H1 (cell line): ENCODE results near the gene SEH1L. TPM values are rescaled to one million over a fixed set of nuclear protein-coding genes. Genes with fewer than 3 reads are reported as not detected.

Source experiments
- CTCF ChIA-PET: fragments of 300-600 bp; sonication (Branson Sonifier 250); formaldehyde crosslinking; loops from one replicate; lab custom pipeline; 2021; ENCODE audit not compliant: partially characterized antibody; lab: Charles Lee
- POLR2A ChIA-PET: fragments of 300-600 bp; sonication (Branson Sonifier 250); formaldehyde crosslinking; loops from one replicate; lab custom pipeline; 2021; ENCODE audit warnings: inconsistent platforms; ENCODE audit not compliant: partially characterized antibody; lab: Charles Lee
- DNase-seq, 2 experiments: peaks; one replicate each; pipeline versions ENCODE4 v3.0.0 to v3.0.0-alpha.2; 2010 to 2022; ENCODE audit warnings: low spot score in 2 of 2, low read depth in 1 of 2, mixed read lengths in 1 of 2
- FAIRE-seq: peaks from 2 replicates; lab custom pipeline; 2011; peaks lifted over from hg19 to GRCh38; lab: Jason Lieb, UNC
- H2AFZ ChIP-seq: 2 replicates; pipeline ENCODE4 v1.8.1; 2012; ENCODE audit warnings: low read length, inconsistent platforms
- H2AK5ac ChIP-seq: 2 replicates; pipeline ENCODE4 v1.6.1; 2013; ENCODE audit warnings: low read depth, low read length
- H2BK120ac ChIP-seq: replicated peaks from 2 replicates; pipeline ENCODE3; 2013; ENCODE audit warnings: low read depth, low read length, inconsistent platforms
- H2BK12ac ChIP-seq: 2 replicates; pipeline ENCODE4 v1.6.1; 2013; ENCODE audit warnings: low read depth, low read length
- H2BK15ac ChIP-seq: 2 replicates; pipeline ENCODE4 v1.6.1; 2013; ENCODE audit warnings: low read length
- H2BK20ac ChIP-seq: 2 replicates; pipeline ENCODE4 v1.6.1; 2013; ENCODE audit warnings: low read length
- H2BK5ac ChIP-seq: 2 replicates; pipeline ENCODE4 v1.6.1; 2013; ENCODE audit warnings: low read depth, low read length
- H3K14ac ChIP-seq: 2 replicates; pipeline ENCODE4 v1.6.1; 2013; ENCODE audit warnings: inconsistent platforms; ENCODE audit not compliant: insufficient read length
- H3K18ac ChIP-seq: 2 replicates; pipeline ENCODE4 v1.6.1; 2013; ENCODE audit warnings: low read length; ENCODE audit errors: extremely low read depth
- H3K23ac ChIP-seq: 2 replicates; pipeline ENCODE4 v1.6.1; 2013; ENCODE audit warnings: inconsistent platforms; ENCODE audit not compliant: insufficient read length
- H3K23me2 ChIP-seq: 2 replicates; pipeline ENCODE4 v1.6.1; 2013; ENCODE audit warnings: low read depth, low read length
- H3K27ac ChIP-seq: 2 replicates; pipeline ENCODE4 v1.6.1; 2011; ENCODE audit warnings: low read depth, low read length, inconsistent platforms
- H3K27me3 ChIP-seq, 4 experiments: replicated peaks in 1 of 4; 1 replicate in 1 of 4; 2 replicates in 3 of 4; pipeline versions ENCODE4 v1.6.1 to v1.8.1; 2011 to 2013; ENCODE audit warnings: low read length in 3 of 4, mild to moderate bottlenecking in 3 of 4, inconsistent platforms in 2 of 4, mixed read lengths in 2 of 4, moderate library complexity in 1 of 4; ENCODE audit not compliant: control insufficient read depth in 3 of 4, insufficient read depth in 3 of 4; ENCODE audit errors: extremely low read depth in 1 of 4
- H3K36me3 ChIP-seq, 4 experiments: 2 replicates each; pipeline versions ENCODE4 v1.6.1 to v1.8.1; 2011 to 2013; ENCODE audit warnings: mild to moderate bottlenecking in 4 of 4, low read length in 3 of 4, moderate library complexity in 2 of 4, control low read depth in 1 of 4, inconsistent platforms in 1 of 4; ENCODE audit not compliant: insufficient read depth in 4 of 4, control insufficient read depth in 2 of 4
- H3K4ac ChIP-seq: replicated peaks from 2 replicates; pipeline ENCODE3; 2013; ENCODE audit warnings: low read length, low read depth, mixed read lengths, inconsistent platforms; ENCODE audit not compliant: insufficient read length
- H3K4me1 ChIP-seq, 4 experiments: replicated peaks in 1 of 4; 1 replicate in 1 of 4; 2 replicates in 3 of 4; pipeline versions ENCODE4 v1.6.1 to v1.8.1; 2011 to 2013; ENCODE audit warnings: low read length in 3 of 4, inconsistent platforms in 2 of 4, mixed read lengths in 1 of 4; ENCODE audit not compliant: insufficient read depth in 4 of 4, control insufficient read depth in 3 of 4
- H3K4me2 ChIP-seq, 2 experiments: 2 replicates each; pipeline versions ENCODE4 v1.6.1 to v1.8.1; 2011 to 2013; ENCODE audit warnings: low read depth in 2 of 2, low read length in 2 of 2, control low read depth in 1 of 2, inconsistent platforms in 1 of 2, mild to moderate bottlenecking in 1 of 2; ENCODE audit not compliant: insufficient read depth in 1 of 2
- H3K4me3 ChIP-seq, 4 experiments: fragments of 200-600, 300-600 bp in 1 of 4; sonication (generic), shearing (Covaris generic), sonication (Bioruptor Twin) in 1 of 4; 2 replicates each; pipeline versions ENCODE4 v1.5.1 to v1.8.1; 2011 to 2016; ENCODE audit warnings: low read length in 4 of 4, low read depth in 3 of 4, control low read depth in 2 of 4, inconsistent platforms in 2 of 4, mild to moderate bottlenecking in 2 of 4, mixed read lengths in 1 of 4, moderate library complexity in 1 of 4; ENCODE audit not compliant: insufficient read depth in 2 of 4; ENCODE audit errors: extremely low read depth in 1 of 4
- H3K56ac ChIP-seq: replicated peaks from 2 replicates; pipeline ENCODE3; 2013; ENCODE audit warnings: low read depth, mild to moderate bottlenecking, mixed read lengths, low read length, inconsistent platforms; ENCODE audit not compliant: insufficient read length
- H3K79me1 ChIP-seq: 2 replicates; pipeline ENCODE4 v1.6.1; 2013; ENCODE audit warnings: low read depth, low read length, control low read depth
- H3K79me2 ChIP-seq, 2 experiments: 2 replicates each; pipeline versions ENCODE4 v1.6.1 to v1.8.1; 2012 to 2013; ENCODE audit warnings: low read length in 2 of 2, mild to moderate bottlenecking in 2 of 2, inconsistent platforms in 1 of 2; ENCODE audit not compliant: insufficient read depth in 2 of 2, control insufficient read depth in 1 of 2
- H3K9ac ChIP-seq, 4 experiments: replicated peaks in 1 of 4; 1 replicate in 1 of 4; 2 replicates in 3 of 4; pipeline versions ENCODE4 v1.6.1 to v1.8.1; 2011 to 2013; ENCODE audit warnings: low read depth in 3 of 4, low read length in 3 of 4, control low read depth in 2 of 4, mild to moderate bottlenecking in 2 of 4, moderate library complexity in 2 of 4, inconsistent platforms in 1 of 4; ENCODE audit errors: extremely low read depth in 1 of 4
- H3K9me3 ChIP-seq, 2 experiments: 2 replicates each; pipeline versions ENCODE4 v1.6.1 to v1.8.1; 2012 to 2013; ENCODE audit warnings: mild to moderate bottlenecking in 2 of 2, moderate library complexity in 2 of 2, control low read depth in 1 of 2, inconsistent platforms in 1 of 2, low read depth in 1 of 2, low read length in 1 of 2, mixed read lengths in 1 of 2; ENCODE audit not compliant: insufficient read depth in 2 of 2
- H4K20me1 ChIP-seq, 2 experiments: replicated peaks in 1 of 2; 2 replicates each; pipeline versions ENCODE3 to v1.8.1; 2011 to 2013; ENCODE audit warnings: inconsistent platforms in 2 of 2, low read length in 2 of 2, mild to moderate bottlenecking in 1 of 2; ENCODE audit not compliant: insufficient read depth in 2 of 2, control insufficient read depth in 1 of 2
- H4K5ac ChIP-seq: 2 replicates; pipeline ENCODE4 v1.6.1; 2013; ENCODE audit warnings: low read length, low read depth, mixed read lengths, inconsistent platforms; ENCODE audit not compliant: insufficient read length
- H4K8ac ChIP-seq: 2 replicates; pipeline ENCODE4 v1.8.0; 2013; ENCODE audit warnings: mild to moderate bottlenecking, moderate library complexity, low read length, inconsistent platforms; ENCODE audit not compliant: insufficient read depth; ENCODE audit errors: extremely low read depth
- H4K91ac ChIP-seq: replicated peaks from 2 replicates; pipeline ENCODE3; 2013; ENCODE audit warnings: low read length, mixed read lengths, inconsistent platforms; ENCODE audit not compliant: insufficient read length
- TAF7 ChIP-seq: optimal IDR thresholded peaks from 2 replicates; pipeline ENCODE3; 2011; ENCODE audit warnings: low read depth, mild to moderate bottlenecking, inconsistent platforms, low read length, moderate library complexity, borderline replicate concordance
- WGBS, 2 experiments: shearing (Covaris generic) in 1 of 2; methylation state at CpG; one replicate each; pipeline versions ENCODE4 v1.1.6 to v1.1.7; 2013 to 2015; ENCODE audit warnings: low lambda C conversion rate in 2 of 2, mixed read lengths in 2 of 2, inconsistent platforms in 1 of 2, low coverage in 1 of 2, missing lambda C conversion rate in 1 of 2; ENCODE audit not compliant: insufficient replicate concordance in 2 of 2, insufficient coverage in 1 of 2, insufficient read length in 1 of 2; ENCODE audit errors: extremely low coverage in 1 of 2, missing lambda C conversion rate in 1 of 2; 5-methylcytosine and 5-hydroxymethylcytosine counted together
- polyA plus RNA-seq, 7 experiments: library from polyadenylated mRNA; depleted of rRNA in 3 of 7; stranded (reverse) in 5 of 7; unstranded in 2 of 7; fragments of >200 nt in 5 of 7; fragments of 200-250 nt in 2 of 7; gene quantifications; 1 replicate in 5 of 7; 2 replicates in 1 of 7; 4 replicates in 1 of 7; pipeline versions ENCODE4 v1.2.1 to v1.2.3, GENCODE V29; 2011 to 2013; ENCODE audit warnings: missing spikeins in 2 of 7, mixed read lengths in 2 of 7
- total RNA-seq: library from RNA; stranded (reverse); fragmentation: NEBNext Ultra II Directional; extraction: Animal tissue kit (Norgen Biotek cat#: 25700); gene quantifications from 2 replicates; pipeline ENCODE4 v1.2.1, GENCODE V29; 2021

The SEH1L gene
- total and polyA plus RNA-seq, 2 of the 8 experiments (the other 6 are each of a cell fraction or from before 2014, with no cell fraction given), result 41.7 to 96.7 TPM

- H3K27me3 ChIP-seq, result peaks cover 0 to 18% (median 6%) of the 10 kb centered on the region in 4 experiments; a peak in 4 of 7 replicates
- 94% methylated on average over 4 of the region's 4 CpGs; no CpG with 5 or more reads in 1 of the 2 experiments for WGBS, 2 experiments
- no peak overlapping the region for H3K14ac ChIP-seq
- H3K79me2 ChIP-seq, result no peaks in the 10 kb centered on the region
- H2BK12ac ChIP-seq, result no peak overlapping the region
- H4K8ac ChIP-seq, result no peak overlapping the region
- no peak overlapping the region for H3K4me3 ChIP-seq
- no peak overlapping the region for H3K27ac ChIP-seq
- H2AFZ ChIP-seq, result peak overlapping the region; percentile 40; the same call in 1 of the 2 replicates
- H2BK5ac ChIP-seq, result no peak overlapping the region
- CTCF ChIA-PET, result interaction anchor here (1.3 to 1.8 kb wide), 4 partner anchors 15 to 25 kb away, joined by 3 to 6 read pairs (median 4); no protein-coding TSS in a partner anchor
- POLR2A ChIA-PET, result no interaction called here
- H4K91ac ChIP-seq, result no peak overlapping the region
- no peaks in the 10 kb centered on the region for H3K36me3 ChIP-seq
- no peak overlapping the region for H2BK120ac ChIP-seq
- DNase-seq (no peak), FAIRE-seq (no peak)
- H3K4me1 ChIP-seq, result no peaks in the 10 kb centered on the region; a peak in 1 of 7 replicates
- H2AK5ac ChIP-seq, result no peak overlapping the region
- no peaks in the 10 kb centered on the region; a peak in 1 of 4 replicates for H3K9me3 ChIP-seq
- no peak overlapping the region for H3K9ac ChIP-seq
- H3K23ac ChIP-seq, result no peak overlapping the region
- no peak overlapping the region for H3K4ac ChIP-seq
- H3K79me1 ChIP-seq, result no peaks in the 10 kb centered on the region
- no peak for TF ChIP-seq TAF7
- H2BK20ac ChIP-seq, result no peak overlapping the region
- no peak overlapping the region for H4K5ac ChIP-seq
- no peak overlapping the region for H3K18ac ChIP-seq
- no peaks in the 10 kb centered on the region for H3K23me2 ChIP-seq
- no peak overlapping the region for H3K4me2 ChIP-seq
- no peak overlapping the region for H2BK15ac ChIP-seq
- H4K20me1 ChIP-seq, result no peaks in the 10 kb centered on the region
- no peak overlapping the region for H3K56ac ChIP-seq
Observed at GRCh38 chr18:12908706-12909105, 39.1 kb upstream of the SEH1L start.
